Adrenal gland (tissue), 12 donors: ENCODE data around the gene APBA1. TPM values are rescaled to one million over a fixed set of nuclear protein-coding genes. Genes with fewer than 3 reads are reported as not detected.

ENCODE experiments used
- DNase-seq, 7 donors: peaks; one replicate each; pipeline ENCODE4 v3.0.0-alpha.2; 2019 to 2020
- H3K27ac ChIP-seq, 5 donors: fragments of 200-600 bp; sonication (generic) in 4 of 5; 1 replicate in 3 of 5; 2 replicates in 2 of 5; pipeline versions ENCODE4 v1.5.1 to v1.8.0; 2016 to 2020; ENCODE audit warnings: mild to moderate bottlenecking in 1 of 5
- H3K27me3 ChIP-seq: fragments of 200-600 bp; 2 replicates; pipeline ENCODE4 v1.8.0; 2021
- H3K36me3 ChIP-seq, 2 donors: fragments of 200-600 bp; replicated peaks in 1 of 2; 1 replicate in 1 of 2; 2 replicates in 1 of 2; pipeline versions ENCODE4 v1.5.1 to v1.8.0; 2018 to 2022
- H3K4me1 ChIP-seq, 2 donors: fragments of 200-600 bp; replicated peaks in 1 of 2; 1 replicate in 1 of 2; 2 replicates in 1 of 2; pipeline versions ENCODE4 v1.5.1 to v1.8.0; 2018 to 2021
- H3K4me3 ChIP-seq, 4 donors: fragments of 200-600 bp; sonication (generic) in 3 of 4; one replicate each; pipeline ENCODE4 v1.5.1; 2016 to 2018
- H3K9me3 ChIP-seq, 3 donors: fragments of 200-600 bp; sonication (generic) in 1 of 3; replicated peaks in 1 of 3; 1 replicate in 2 of 3; 2 replicates in 1 of 3; pipeline versions ENCODE4 v1.5.1 to v1.8.0; 2016 to 2021
- POLR2A ChIP-seq, 2 donors: fragments of 450-650 bp; IDR thresholded peaks; one replicate each; pipeline ENCODE4 v1.6.1; 2017; ENCODE audit warnings: antibody characterized with exemption in 2 of 2, mild to moderate bottlenecking in 2 of 2, moderate library complexity in 1 of 2
- WGBS, 4 donors: extraction: QIAGEN DNeasy Blood & Tissue Kit in 2 of 4; methylation state at CpG; one replicate each; pipeline versions ENCODE4 v1.1.5 to v1.1.7; 2013 to 2017; 5-methylcytosine and 5-hydroxymethylcytosine counted together
- intact Hi-C, 2 donors: fragments of 100-400 bp; cut with DNase I; formaldehyde crosslinking; loops; one replicate each; pipeline versions ENCODE4 v1.14.1 to v1.15.0; 2022 to 2023
- polyA plus RNA-seq, 3 donors: library from polyadenylated mRNA; stranded (reverse); fragments of 200-250 nt in 2 of 3; fragments of 350-450 nt in 1 of 3; fragmentation: Illumina TruSeq in 1 of 3; extraction: RNeasy Lipid Tissue Mini Kit (QIAGEN cat#74804) in 1 of 3; gene quantifications; one replicate each; pipeline ENCODE4 v1.2.3, GENCODE V29; 2013 to 2014
- total RNA-seq, 9 donors: library from RNA; depleted of rRNA in 4 of 9; stranded (reverse); fragments of >200 nt in 4 of 9; fragments of 120-200 nt in 1 of 9; fragmentation: NEBNext Ultra II Directional in 1 of 9; extraction: Animal tissue kit (Norgen Biotek cat#: 25700) in 1 of 9; gene quantifications; one replicate each; pipeline versions ENCODE4 v1.1.0 to v1.2.4, GENCODE V29; 2013 to 2023
- TF ChIP-seq, protein P1 (sequence below), 6 experiments: fragments of 450-650 bp in 4 of 6; fragments of 200-600 bp in 2 of 6; sonication (generic) in 1 of 6; IDR thresholded peaks; 1 replicate in 5 of 6; 2 replicates in 1 of 6; pipeline versions ENCODE4 v1.5.1 to v1.8.0; 2016 to 2021; ENCODE audit warnings: antibody characterized with exemption in 6 of 6, mild to moderate bottlenecking in 2 of 6, moderate library complexity in 1 of 6
- donor health status: healthy with polysubstance abuse.
- donor health status: Bipolar disorder and iron deficiency.
- donor health status: DM: yes; HTN: yes; CAD: no.
- donor health status: DM: no; HTN: no; CAD: no.
- donor health status: DM: no; HTN: no; CAD: no.
- donor health status: DM: yes; HTN: yes; CAD: no.

APBA1 gene
- total and polyA plus RNA-seq, 12 donors: 0.64 to 6.4 (median 3.5) TPM

DNA sequence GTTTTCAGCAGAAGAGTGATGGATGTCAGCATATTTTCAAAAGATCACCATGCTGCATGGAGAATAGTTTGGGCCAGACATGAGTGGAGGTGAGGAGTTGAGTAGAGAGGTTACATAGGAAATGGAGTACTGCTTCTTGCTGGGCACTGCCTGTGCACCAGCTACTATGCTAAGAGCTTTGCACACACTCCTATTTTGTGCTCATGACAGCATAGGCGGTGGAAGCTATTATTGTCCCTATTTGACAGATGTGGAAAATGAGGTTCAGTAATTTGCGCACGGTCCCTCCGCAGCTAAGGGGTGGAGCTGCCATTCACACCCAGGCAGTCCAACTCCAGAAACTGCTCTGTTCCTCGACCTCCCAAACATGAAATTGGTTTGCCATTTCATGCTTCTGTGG is 279.3 kb downstream of the APBA1 start:
- Histone ChIP-seq H3K27me3 (no peaks in the 10 kb centered on the region), H3K4me3 (no peak overlapping the region), H3K27ac (no peak overlapping the region), H3K9me3 (no peaks in the 10 kb centered on the region), H3K4me1 (peaks cover 14 to 15% of the 10 kb centered on the region in 2 donors), H3K36me3 (no peaks in the 10 kb centered on the region)
- 83 to 92% (median 91%) methylated on average over 5 of the region's 5 CpGs for WGBS, 4 donors
- TF ChIP-seq, protein P1, sequence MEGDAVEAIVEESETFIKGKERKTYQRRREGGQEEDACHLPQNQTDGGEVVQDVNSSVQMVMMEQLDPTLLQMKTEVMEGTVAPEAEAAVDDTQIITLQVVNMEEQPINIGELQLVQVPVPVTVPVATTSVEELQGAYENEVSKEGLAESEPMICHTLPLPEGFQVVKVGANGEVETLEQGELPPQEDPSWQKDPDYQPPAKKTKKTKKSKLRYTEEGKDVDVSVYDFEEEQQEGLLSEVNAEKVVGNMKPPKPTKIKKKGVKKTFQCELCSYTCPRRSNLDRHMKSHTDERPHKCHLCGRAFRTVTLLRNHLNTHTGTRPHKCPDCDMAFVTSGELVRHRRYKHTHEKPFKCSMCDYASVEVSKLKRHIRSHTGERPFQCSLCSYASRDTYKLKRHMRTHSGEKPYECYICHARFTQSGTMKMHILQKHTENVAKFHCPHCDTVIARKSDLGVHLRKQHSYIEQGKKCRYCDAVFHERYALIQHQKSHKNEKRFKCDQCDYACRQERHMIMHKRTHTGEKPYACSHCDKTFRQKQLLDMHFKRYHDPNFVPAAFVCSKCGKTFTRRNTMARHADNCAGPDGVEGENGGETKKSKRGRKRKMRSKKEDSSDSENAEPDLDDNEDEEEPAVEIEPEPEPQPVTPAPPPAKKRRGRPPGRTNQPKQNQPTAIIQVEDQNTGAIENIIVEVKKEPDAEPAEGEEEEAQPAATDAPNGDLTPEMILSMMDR (IDR thresholded peaks at IDR 0.05): no peak
- TF ChIP-seq POLR2A (IDR thresholded peaks at IDR 0.05): no peak
- DNase-seq: no peak
- intact Hi-C loops: no loop called here

DNA sequence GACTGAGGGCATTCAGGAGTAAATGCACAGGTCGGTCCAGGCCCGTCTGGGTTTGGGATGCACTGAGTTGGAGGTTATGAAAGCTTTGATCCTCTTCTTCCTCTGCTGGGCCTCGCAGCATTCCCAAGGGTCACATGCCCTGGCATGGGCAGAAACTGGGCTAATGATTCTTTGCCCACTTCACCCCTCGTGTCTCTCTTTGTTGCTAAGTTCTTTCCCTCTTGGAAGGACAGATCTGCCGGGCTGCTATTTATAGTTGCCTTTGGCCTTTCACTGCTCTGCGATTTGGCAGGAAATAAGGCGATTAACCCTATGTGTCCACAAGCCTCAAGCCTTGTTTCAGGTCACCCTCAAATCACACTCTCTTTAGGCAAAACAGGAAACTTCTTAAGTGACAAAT is 280.2 kb downstream of the APBA1 start:
- WGBS, 4 donors: 19 to 28% (median 22%) methylated on average over 7 of the region's 7 CpGs
- Histone ChIP-seq H3K9me3 (no peaks in the 10 kb centered on the region), H3K27me3 (no peaks in the 10 kb centered on the region), H3K4me3 (no peak overlapping the region), H3K4me1 (peaks cover 14 to 15% of the 10 kb centered on the region in 2 donors), H3K36me3 (no peaks in the 10 kb centered on the region), H3K27ac (peak overlapping the region in 1 of 5 donors; percentile 45)
- intact Hi-C loops: no loop called here
- TF ChIP-seq, protein P1 (IDR thresholded peaks at IDR 0.05): no peak
- TF ChIP-seq POLR2A (IDR thresholded peaks at IDR 0.05): no peak
- DNase-seq: peak in 6 of 7 donors; percentile 36 to 76 (median 58)

DNA sequence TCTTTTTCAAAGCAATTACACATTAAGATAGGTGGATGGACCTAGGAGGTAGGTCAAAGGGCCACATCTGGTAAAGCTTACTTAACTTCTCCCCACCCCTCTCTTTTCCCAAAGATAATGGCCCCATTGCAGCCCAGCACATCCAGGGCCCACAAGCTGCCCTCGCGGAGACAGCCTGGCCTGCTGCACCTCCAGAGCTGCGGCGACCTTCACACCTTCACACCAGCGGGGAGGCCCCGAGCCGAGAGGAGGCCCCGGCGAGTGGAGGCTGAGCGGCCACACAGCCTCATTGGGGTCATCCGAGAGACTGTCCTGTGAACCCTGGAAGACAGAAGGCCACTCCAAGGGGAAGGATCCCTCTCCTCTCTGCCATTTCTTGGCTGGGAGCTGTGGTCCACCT is 280.7 kb downstream of the APBA1 start:
- WGBS, 4 donors: 85 to 94% (median 91%) methylated on average over 6 to 11 of the region's 11 CpGs
- H3K27ac ChIP-seq: peak overlapping the region in 1 of 5 donors; percentile 45

DNA sequence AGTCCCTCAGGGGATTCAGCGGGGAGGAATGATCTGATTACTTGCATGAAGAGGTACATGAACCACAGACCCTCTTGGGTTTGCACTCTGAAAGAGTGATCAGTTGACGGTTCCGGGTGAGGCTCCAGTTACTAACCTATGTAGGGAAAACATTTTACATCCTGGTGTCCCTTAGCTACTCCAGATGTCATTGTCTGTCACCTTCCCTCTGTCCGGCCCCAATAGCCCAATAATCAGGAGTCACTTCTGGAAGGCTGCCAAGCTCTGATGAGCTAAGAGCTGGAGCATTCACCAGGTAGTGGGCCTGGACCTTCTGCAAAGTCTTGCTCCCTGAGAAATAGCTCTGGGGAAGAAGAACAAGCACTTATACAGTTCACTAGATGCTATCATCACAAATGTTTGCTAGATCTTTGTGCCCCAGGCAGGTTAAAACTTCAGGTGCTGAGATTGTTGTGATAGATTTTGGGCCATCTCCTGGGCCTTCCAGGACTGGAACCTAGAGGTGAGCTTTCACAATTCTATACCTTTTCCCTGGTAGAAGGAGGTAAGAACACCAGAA is 282.7 kb downstream of the APBA1 start:
- no peak for TF ChIP-seq POLR2A (IDR thresholded peaks at IDR 0.05)
- TF ChIP-seq, protein P1 (IDR thresholded peaks at IDR 0.05): no peak
- no peak for DNase-seq
- Histone ChIP-seq H3K9me3 (no peaks in the 10 kb centered on the region), H3K36me3 (no peaks in the 10 kb centered on the region), H3K27ac (no peak overlapping the region), H3K4me3 (no peak overlapping the region), H3K27me3 (no peaks in the 10 kb centered on the region), H3K4me1 (peaks cover 14 to 15% of the 10 kb centered on the region in 2 donors)
- intact Hi-C loops: no loop called here
- WGBS, 4 donors: 93 to 95% (median 93%) methylated on average over 3 to 4 of the region's 4 CpGs

More for the DNA sequence above, 280.7 kb downstream of the APBA1 start:
- Histone ChIP-seq H3K4me1 (peaks cover 14 to 15% of the 10 kb centered on the region in 2 donors), H3K9me3 (no peaks in the 10 kb centered on the region), H3K36me3 (no peaks in the 10 kb centered on the region), H3K4me3 (no peak overlapping the region), H3K27me3 (no peaks in the 10 kb centered on the region)
- TF ChIP-seq, protein P1 (IDR thresholded peaks at IDR 0.05): no peak
- no peak for TF ChIP-seq POLR2A (IDR thresholded peaks at IDR 0.05)
- DNase-seq: no peak
- intact Hi-C loops: no loop called here
